ENCODE data around the gene MSH5.

GRCh38 chr6:31792090-31792374 is 52.2 kb downstream of the MSH5 start:
- TF ChIP-seq EZH2 (IDR thresholded peaks at IDR 0.05; ENCODE audit: low read depth, unreplicated experiment) (no peak), EZH2phosphoT487 (IDR thresholded peaks at IDR 0.05; ENCODE audit: unreplicated experiment) (no peak), POLR2AphosphoS5 (IDR thresholded peaks at IDR 0.05; ENCODE audit: low read depth) (no peak), REST (IDR thresholded peaks at IDR 0.05; ENCODE audit: unreplicated experiment) (no peak), JUNB (IDR thresholded peaks at IDR 0.05; ENCODE audit: unreplicated experiment) (no peak), ZNF331 (CRISPR knock-in tag; IDR thresholded peaks at IDR 0.05; ENCODE audit: low read depth) (no peak)
- TF ChIP-seq, protein P1, sequence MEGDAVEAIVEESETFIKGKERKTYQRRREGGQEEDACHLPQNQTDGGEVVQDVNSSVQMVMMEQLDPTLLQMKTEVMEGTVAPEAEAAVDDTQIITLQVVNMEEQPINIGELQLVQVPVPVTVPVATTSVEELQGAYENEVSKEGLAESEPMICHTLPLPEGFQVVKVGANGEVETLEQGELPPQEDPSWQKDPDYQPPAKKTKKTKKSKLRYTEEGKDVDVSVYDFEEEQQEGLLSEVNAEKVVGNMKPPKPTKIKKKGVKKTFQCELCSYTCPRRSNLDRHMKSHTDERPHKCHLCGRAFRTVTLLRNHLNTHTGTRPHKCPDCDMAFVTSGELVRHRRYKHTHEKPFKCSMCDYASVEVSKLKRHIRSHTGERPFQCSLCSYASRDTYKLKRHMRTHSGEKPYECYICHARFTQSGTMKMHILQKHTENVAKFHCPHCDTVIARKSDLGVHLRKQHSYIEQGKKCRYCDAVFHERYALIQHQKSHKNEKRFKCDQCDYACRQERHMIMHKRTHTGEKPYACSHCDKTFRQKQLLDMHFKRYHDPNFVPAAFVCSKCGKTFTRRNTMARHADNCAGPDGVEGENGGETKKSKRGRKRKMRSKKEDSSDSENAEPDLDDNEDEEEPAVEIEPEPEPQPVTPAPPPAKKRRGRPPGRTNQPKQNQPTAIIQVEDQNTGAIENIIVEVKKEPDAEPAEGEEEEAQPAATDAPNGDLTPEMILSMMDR (conservative IDR thresholded peaks at IDR 0.05; ENCODE audit: low read depth in 2 of 2), result no peak
